GM12872 (cell line): Measurements from ENCODE around the gene RNF182.

Source experiments
- CTCF ChIP-seq: IDR thresholded peaks from 3 replicates; pipeline ENCODE4 v1.5.1; 2011; ENCODE audit warnings: low read depth, mild to moderate bottlenecking, low read length, moderate library complexity; ENCODE audit not compliant: insufficient read depth

Gene RNF182

GRCh38 chr6:13929196-13929595 is 4.4 kb downstream of the RNF182 start:
- TF ChIP-seq CTCF: no peak

- no peak for TF ChIP-seq CTCF
These were observed 7.1 kb downstream of the RNF182 start for GRCh38 chr6:13931797-13932402.

- TF ChIP-seq CTCF: no peak
These were observed 8.0 kb downstream of the RNF182 start for GRCh38 chr6:13932785-13933184.

DNA sequence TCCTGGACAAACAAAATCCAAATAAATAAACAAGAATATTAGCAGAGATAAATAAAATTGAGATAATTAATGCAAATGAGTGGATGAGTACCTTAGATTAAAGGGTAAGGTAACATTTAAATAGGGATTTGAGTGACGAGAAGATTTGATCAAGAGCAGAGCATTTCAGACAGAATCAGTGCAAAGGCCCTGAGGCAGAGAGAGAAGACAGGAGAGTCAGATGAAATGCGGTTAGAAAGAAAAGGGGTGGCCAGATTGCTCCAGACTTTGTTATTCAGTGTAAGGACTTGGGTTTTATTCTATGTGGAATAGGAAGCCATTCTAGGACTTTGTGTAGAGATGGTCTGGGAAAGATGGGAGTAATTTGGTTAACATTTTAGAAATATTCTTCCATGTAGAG is 10.0 kb downstream of the RNF182 start:
- no peak for TF ChIP-seq CTCF

- no peak for TF ChIP-seq CTCF
These were observed 10.6 kb downstream of the RNF182 start for GRCh38 chr6:13935190-13935880.

- TF ChIP-seq CTCF: no peak
These were observed 17.1 kb downstream of the RNF182 start for GRCh38 chr6:13941902-13942301.

DNA sequence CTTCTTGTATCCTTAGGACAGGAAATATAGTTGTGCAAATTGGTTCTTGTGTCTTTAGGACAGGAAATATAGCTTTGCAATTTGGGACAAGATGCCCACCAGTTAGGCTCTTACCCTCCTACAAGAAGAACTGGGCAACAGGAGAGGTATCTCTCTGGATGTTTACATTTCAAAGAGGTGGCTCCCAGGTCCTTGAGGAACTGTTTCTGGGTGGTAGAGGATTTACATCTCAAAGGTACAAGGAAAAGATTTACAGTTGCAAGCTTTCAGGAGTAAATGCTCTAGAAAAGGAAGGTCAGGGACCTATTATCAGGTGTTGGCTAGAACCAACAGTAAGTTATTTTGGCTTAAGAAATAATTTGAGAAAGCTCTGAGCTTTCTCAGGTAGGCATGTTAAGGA is 19.2 kb downstream of the RNF182 start:
- no peak for TF ChIP-seq CTCF

- no peak for TF ChIP-seq CTCF
These were observed 21.8 kb downstream of the RNF182 start for GRCh38 chr6:13946506-13946905.
